Neural cell (in vitro differentiated cells): ENCODE results near the gene ZCCHC24. TPM values are rescaled to one million over a fixed set of nuclear protein-coding genes. Genes with fewer than 3 reads are reported as not detected.

Source experiments
- H2AFZ ChIP-seq: fragments of 200-600, 300-800 bp; sonication (generic), shearing (Covaris generic); 2 replicates; pipeline ENCODE4 v1.6.0; 2014; ENCODE audit warnings: low read depth, mild to moderate bottlenecking, antibody characterized with exemption, low read length, moderate library complexity
- H3F3A ChIP-seq: fragments of 200-600 bp; shearing (Covaris generic); 2 replicates; pipeline ENCODE4 v1.6.1; 2016; ENCODE audit warnings: mild to moderate bottlenecking, moderate library complexity, mixed read lengths, antibody characterized with exemption, low read length; ENCODE audit not compliant: insufficient read depth, poor library complexity, severe bottlenecking
- H3K27ac ChIP-seq: fragments of 200-600, 300-800 bp; sonication (generic), shearing (Covaris generic); 2 replicates; pipeline ENCODE4 v1.5.1; 2014; ENCODE audit warnings: mild to moderate bottlenecking, low read length, moderate library complexity
- H3K27me3 ChIP-seq: fragments of 300-800, 200-600 bp; sonication (generic), shearing (Covaris generic); 2 replicates; pipeline ENCODE4 v1.6.0; 2014; ENCODE audit warnings: mild to moderate bottlenecking, low read depth, low read length, moderate library complexity; ENCODE audit not compliant: insufficient read depth
- H3K36me3 ChIP-seq: fragments of 300-800, 200-600 bp; sonication (generic), shearing (Covaris generic); 2 replicates; pipeline ENCODE4 v1.5.1; 2014; ENCODE audit warnings: mild to moderate bottlenecking, antibody characterized with exemption, low read length, moderate library complexity; ENCODE audit not compliant: insufficient read depth
- H3K4me2 ChIP-seq: fragments of 300-800, 200-600 bp; sonication (generic), shearing (Covaris generic); 2 replicates; pipeline ENCODE4 v1.6.0; 2014; ENCODE audit warnings: mild to moderate bottlenecking, low read length
- H3K4me3 ChIP-seq: fragments of 300-800, 200-600 bp; sonication (generic), shearing (Covaris generic); 2 replicates; pipeline ENCODE4 v1.5.1; 2014; ENCODE audit warnings: mild to moderate bottlenecking, low read length, moderate library complexity
- H3K79me2 ChIP-seq: fragments of 200-600 bp; shearing (Covaris generic); replicated peaks from 2 replicates; pipeline ENCODE4 v1.6.0; 2014; ENCODE audit warnings: mild to moderate bottlenecking, low read length, moderate library complexity; ENCODE audit not compliant: insufficient read depth
- H3K9ac ChIP-seq: fragments of 300-800, 200-600 bp; sonication (generic), shearing (Covaris generic); 2 replicates; pipeline ENCODE4 v1.6.1; 2016; ENCODE audit warnings: mild to moderate bottlenecking, low read length, mixed read lengths
- H3K9me2 ChIP-seq: fragments of 200-600 bp; shearing (Covaris generic); 2 replicates; pipeline ENCODE4 v1.6.1; 2016; ENCODE audit warnings: mild to moderate bottlenecking, low read length, mixed read lengths; ENCODE audit not compliant: insufficient read depth
- H3K9me3 ChIP-seq: fragments of 200-600, 300-800 bp; sonication (generic), shearing (Covaris generic); 2 replicates; pipeline ENCODE4 v1.6.1; 2016; ENCODE audit warnings: mild to moderate bottlenecking, mixed run types, low read length, moderate library complexity, mixed read lengths
- H4K20me1 ChIP-seq: fragments of 200-600 bp; shearing (Covaris generic); 2 replicates; pipeline ENCODE4 v1.6.1; 2016; ENCODE audit warnings: mild to moderate bottlenecking, mixed run types; ENCODE audit not compliant: insufficient read depth
- EP300 ChIP-seq: fragments of 450-650 bp; conservative IDR thresholded peaks from 2 replicates; pipeline ENCODE4 v1.6.1; 2014; ENCODE audit warnings: antibody characterized with exemption, mild to moderate bottlenecking, moderate library complexity; ENCODE audit not compliant: poor library complexity, severe bottlenecking
- EZH2 ChIP-seq: fragments of 200-600, 300-800 bp; shearing (Covaris generic), sonication (generic); IDR thresholded peaks from 2 replicates; pipeline ENCODE4 v1.6.1; 2014; ENCODE audit warnings: antibody characterized with exemption, low read length, borderline replicate concordance, mild to moderate bottlenecking; ENCODE audit not compliant: insufficient read depth, poor library complexity, severe bottlenecking
- MXI1 ChIP-seq: fragments of 450-650 bp; conservative IDR thresholded peaks from 2 replicates; pipeline ENCODE4 v1.6.1; 2014; ENCODE audit warnings: antibody characterized with exemption, mild to moderate bottlenecking; ENCODE audit not compliant: poor library complexity, severe bottlenecking
- POLR2AphosphoS5 ChIP-seq: IDR thresholded peaks from 2 replicates; pipeline ENCODE4 v1.6.1; 2012
- RAD21 ChIP-seq: fragments of 450-650 bp; conservative IDR thresholded peaks from 2 replicates; pipeline ENCODE4 v1.6.1; 2014; ENCODE audit warnings: antibody characterized with exemption, mild to moderate bottlenecking, moderate library complexity
- SMC3 ChIP-seq: fragments of 450-650 bp; conservative IDR thresholded peaks from 2 replicates; pipeline ENCODE4 v1.6.1; 2014; ENCODE audit warnings: antibody characterized with exemption, mild to moderate bottlenecking, moderate library complexity; ENCODE audit not compliant: poor library complexity
- TAF1 ChIP-seq: IDR thresholded peaks from 2 replicates; pipeline ENCODE4 v1.6.1; 2012; ENCODE audit warnings: low read depth
- polyA plus RNA-seq: library from polyadenylated mRNA; depleted of rRNA; stranded (reverse); fragments of >200 nt; gene quantifications from 2 replicates; pipeline ENCODE4 v1.2.3, GENCODE V29; 2014
- TF ChIP-seq, protein P1 (sequence below): IDR thresholded peaks from 2 replicates; pipeline ENCODE4 v1.6.1; 2012; ENCODE audit warnings: borderline replicate concordance
- TF ChIP-seq, protein P2 (sequence below): fragments of 450-650 bp; IDR thresholded peaks from 2 replicates; pipeline ENCODE4 v1.5.1; 2014; ENCODE audit warnings: antibody characterized with exemption, mild to moderate bottlenecking, moderate library complexity; ENCODE audit not compliant: poor library complexity, severe bottlenecking

Gene ZCCHC24
- polyA plus RNA-seq, 1 donor from 2014 or later = not detected

- H3K4me3 ChIP-seq = no peak overlapping the region
- H3K27me3 ChIP-seq = no peaks in the 10 kb centered on the region
- no peaks in the 10 kb centered on the region for H3K9me3 ChIP-seq
- no peaks in the 10 kb centered on the region for H3K9me2 ChIP-seq
- H3K9ac ChIP-seq = no peak overlapping the region
- no peaks in the 10 kb centered on the region for H4K20me1 ChIP-seq
- H2AFZ ChIP-seq = no peak overlapping the region
- no peaks in the 10 kb centered on the region for H3K36me3 ChIP-seq
- H3F3A ChIP-seq = no peaks in the 10 kb centered on the region
- H3K4me2 ChIP-seq = no peak overlapping the region
- H3K79me2 ChIP-seq = no peaks in the 10 kb centered on the region
- TF ChIP-seq POLR2AphosphoS5 = no peak
- TF ChIP-seq RAD21 = no peak
- H3K27ac ChIP-seq = no peak overlapping the region
These were observed 91.3 kb downstream of the ZCCHC24 start for GRCh38 chr10:79354141-79354540.

GRCh38 chr10:79353726-79354125 is 91.7 kb downstream of the ZCCHC24 start:
- Histone ChIP-seq H2AFZ (no peak overlapping the region), H3K4me2 (no peak overlapping the region), H3K9me3 (no peaks in the 10 kb centered on the region), H4K20me1 (no peaks in the 10 kb centered on the region), H3K9me2 (no peaks in the 10 kb centered on the region), H3K9ac (no peak overlapping the region), H3K79me2 (no peaks in the 10 kb centered on the region), H3K4me3 (no peak overlapping the region), H3K27me3 (no peaks in the 10 kb centered on the region), H3F3A (no peaks in the 10 kb centered on the region), H3K36me3 (no peaks in the 10 kb centered on the region), H3K27ac (no peak overlapping the region)
- TF ChIP-seq, protein P1, sequence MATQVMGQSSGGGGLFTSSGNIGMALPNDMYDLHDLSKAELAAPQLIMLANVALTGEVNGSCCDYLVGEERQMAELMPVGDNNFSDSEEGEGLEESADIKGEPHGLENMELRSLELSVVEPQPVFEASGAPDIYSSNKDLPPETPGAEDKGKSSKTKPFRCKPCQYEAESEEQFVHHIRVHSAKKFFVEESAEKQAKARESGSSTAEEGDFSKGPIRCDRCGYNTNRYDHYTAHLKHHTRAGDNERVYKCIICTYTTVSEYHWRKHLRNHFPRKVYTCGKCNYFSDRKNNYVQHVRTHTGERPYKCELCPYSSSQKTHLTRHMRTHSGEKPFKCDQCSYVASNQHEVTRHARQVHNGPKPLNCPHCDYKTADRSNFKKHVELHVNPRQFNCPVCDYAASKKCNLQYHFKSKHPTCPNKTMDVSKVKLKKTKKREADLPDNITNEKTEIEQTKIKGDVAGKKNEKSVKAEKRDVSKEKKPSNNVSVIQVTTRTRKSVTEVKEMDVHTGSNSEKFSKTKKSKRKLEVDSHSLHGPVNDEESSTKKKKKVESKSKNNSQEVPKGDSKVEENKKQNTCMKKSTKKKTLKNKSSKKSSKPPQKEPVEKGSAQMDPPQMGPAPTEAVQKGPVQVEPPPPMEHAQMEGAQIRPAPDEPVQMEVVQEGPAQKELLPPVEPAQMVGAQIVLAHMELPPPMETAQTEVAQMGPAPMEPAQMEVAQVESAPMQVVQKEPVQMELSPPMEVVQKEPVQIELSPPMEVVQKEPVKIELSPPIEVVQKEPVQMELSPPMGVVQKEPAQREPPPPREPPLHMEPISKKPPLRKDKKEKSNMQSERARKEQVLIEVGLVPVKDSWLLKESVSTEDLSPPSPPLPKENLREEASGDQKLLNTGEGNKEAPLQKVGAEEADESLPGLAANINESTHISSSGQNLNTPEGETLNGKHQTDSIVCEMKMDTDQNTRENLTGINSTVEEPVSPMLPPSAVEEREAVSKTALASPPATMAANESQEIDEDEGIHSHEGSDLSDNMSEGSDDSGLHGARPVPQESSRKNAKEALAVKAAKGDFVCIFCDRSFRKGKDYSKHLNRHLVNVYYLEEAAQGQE = no peak
- TF ChIP-seq TAF1 (no peak), EP300 (no peak), POLR2AphosphoS5 (no peak), RAD21 (no peak), SMC3 (no peak), EZH2 (no peak), MXI1 (no peak)
- TF ChIP-seq, protein P2, sequence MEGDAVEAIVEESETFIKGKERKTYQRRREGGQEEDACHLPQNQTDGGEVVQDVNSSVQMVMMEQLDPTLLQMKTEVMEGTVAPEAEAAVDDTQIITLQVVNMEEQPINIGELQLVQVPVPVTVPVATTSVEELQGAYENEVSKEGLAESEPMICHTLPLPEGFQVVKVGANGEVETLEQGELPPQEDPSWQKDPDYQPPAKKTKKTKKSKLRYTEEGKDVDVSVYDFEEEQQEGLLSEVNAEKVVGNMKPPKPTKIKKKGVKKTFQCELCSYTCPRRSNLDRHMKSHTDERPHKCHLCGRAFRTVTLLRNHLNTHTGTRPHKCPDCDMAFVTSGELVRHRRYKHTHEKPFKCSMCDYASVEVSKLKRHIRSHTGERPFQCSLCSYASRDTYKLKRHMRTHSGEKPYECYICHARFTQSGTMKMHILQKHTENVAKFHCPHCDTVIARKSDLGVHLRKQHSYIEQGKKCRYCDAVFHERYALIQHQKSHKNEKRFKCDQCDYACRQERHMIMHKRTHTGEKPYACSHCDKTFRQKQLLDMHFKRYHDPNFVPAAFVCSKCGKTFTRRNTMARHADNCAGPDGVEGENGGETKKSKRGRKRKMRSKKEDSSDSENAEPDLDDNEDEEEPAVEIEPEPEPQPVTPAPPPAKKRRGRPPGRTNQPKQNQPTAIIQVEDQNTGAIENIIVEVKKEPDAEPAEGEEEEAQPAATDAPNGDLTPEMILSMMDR = no peak

DNA sequence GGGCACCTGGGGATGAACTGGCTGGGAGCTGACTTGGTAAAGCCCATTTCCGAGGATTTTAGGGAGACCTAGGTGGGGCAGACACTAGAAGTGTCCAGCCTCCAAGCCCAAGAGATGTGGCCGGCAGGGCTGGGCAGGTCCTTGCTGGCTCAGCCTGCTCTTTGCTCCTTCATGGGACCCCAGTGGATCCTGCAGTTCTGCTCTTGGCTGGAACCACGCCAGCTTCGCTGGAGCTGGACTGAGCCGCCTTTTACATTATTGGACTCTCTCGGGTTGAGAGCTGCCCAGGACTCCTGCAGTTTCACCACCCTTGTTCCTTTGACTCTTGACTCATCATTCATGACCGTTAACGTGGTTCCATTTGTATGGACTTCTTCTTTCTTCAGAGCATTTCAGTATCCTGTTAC is 92.4 kb downstream of the ZCCHC24 start:
- no peaks in the 10 kb centered on the region for H3F3A ChIP-seq
- no peak overlapping the region for H3K27ac ChIP-seq
- H3K27me3 ChIP-seq = no peaks in the 10 kb centered on the region
- no peaks in the 10 kb centered on the region for H3K36me3 ChIP-seq
- no peak overlapping the region for H2AFZ ChIP-seq
- H3K9me3 ChIP-seq = no peaks in the 10 kb centered on the region
- no peaks in the 10 kb centered on the region for H4K20me1 ChIP-seq
- H3K9me2 ChIP-seq = no peaks in the 10 kb centered on the region
- H3K9ac ChIP-seq = no peak overlapping the region
- no peak for TF ChIP-seq POLR2AphosphoS5
- no peak for TF ChIP-seq EP300
- TF ChIP-seq, protein P2 = no peak
- TF ChIP-seq MXI1 = no peak
- TF ChIP-seq, protein P1 = no peak
- H3K4me2 ChIP-seq = no peak overlapping the region
- no peaks in the 10 kb centered on the region for H3K79me2 ChIP-seq
- no peak overlapping the region for H3K4me3 ChIP-seq
